HepG2 (cell line): ENCODE results near the gene SLC39A3. TPM values are rescaled to one million over a fixed set of nuclear protein-coding genes. Genes with fewer than 3 reads are reported as not detected.

Experiments used
- ATAC-seq: fragments of 200-7000 bp; cut with Tn5 transposase; 3 replicates; pipeline ENCODE4 v1.9.1; 2020; ENCODE audit warnings: mild to moderate bottlenecking, moderate library complexity
- BruUV-seq: library from RNA; stranded (reverse); fragments of 400-500 nt; replicated peaks from 2 replicates; lab custom pipeline; 2021; lab: Mats Ljungman, UMichigan
- CTCF ChIA-PET: fragments of 300-600 bp; formaldehyde crosslinking; extraction: SDS; loops from one replicate; lab custom pipeline; 2021; ENCODE audit warnings: low total read pairs, inconsistent platforms, low intra/inter-chr PET ratio; lab: Yijun Ruan, JAX
- POLR2A ChIA-PET: fragments of 350-600 bp; sonication (Branson Sonifier 250); formaldehyde crosslinking; loops from one replicate; lab custom pipeline; 2020; ENCODE audit warnings: antibody characterized with exemption, inconsistent platforms; lab: Yijun Ruan, JAX
- DNase-seq: peaks from one replicate; pipeline ENCODE4 v3.0.0-alpha.2; 2015; ENCODE audit warnings: low spot score
- FAIRE-seq: peaks from 3 replicates; lab custom pipeline; 2011; peaks lifted over from hg19 to GRCh38; lab: Jason Lieb, UNC
- H2AFZ ChIP-seq: one replicate; pipeline ENCODE4 v1.6.1; 2011; ENCODE audit warnings: low read length, inconsistent platforms
- H3K27ac ChIP-seq: fragments of 300-600 bp; 3 replicates; pipeline ENCODE4 v1.8.0; 2011; ENCODE audit warnings: mixed run types, mild to moderate bottlenecking, mixed read lengths, low read length, inconsistent platforms; ENCODE audit not compliant: insufficient read depth; ENCODE audit errors: extremely low read length
- H3K27me3 ChIP-seq, 2 experiments: fragments of 200-600 bp in 1 of 2; 2 replicates in 1 of 2; 3 replicates in 1 of 2; pipeline versions ENCODE4 v1.6.0 to v1.8.0; 2011; ENCODE audit warnings: low read length in 2 of 2, mild to moderate bottlenecking in 2 of 2, moderate library complexity in 2 of 2, inconsistent platforms in 1 of 2; ENCODE audit not compliant: insufficient read depth in 2 of 2, control insufficient read depth in 1 of 2
- H3K36me3 ChIP-seq, 2 experiments: fragments of 200-600 bp in 1 of 2; replicated peaks in 1 of 2; 2 replicates in 1 of 2; 3 replicates in 1 of 2; pipeline versions ENCODE4 v1.5.1 to v1.8.0; 2011; ENCODE audit warnings: low read length in 2 of 2, inconsistent platforms in 1 of 2; ENCODE audit not compliant: insufficient read depth in 2 of 2, control insufficient read depth in 1 of 2
- H3K4me1 ChIP-seq: 2 replicates; pipeline ENCODE4 v1.5.1; 2012; ENCODE audit warnings: low read length, inconsistent platforms; ENCODE audit not compliant: insufficient read depth
- H3K4me2 ChIP-seq: 2 replicates; pipeline ENCODE4 v1.6.0; 2011; ENCODE audit warnings: low read depth, low read length, inconsistent platforms
- H3K4me3 ChIP-seq, 3 experiments: fragments of 200-600 bp in 1 of 3; sonication (generic), shearing (Covaris generic) in 1 of 3; replicated peaks in 1 of 3; 2 replicates each; pipeline ENCODE4 v1.5.1; 2011 to 2016; ENCODE audit warnings: low read length in 3 of 3, inconsistent platforms in 2 of 3, low read depth in 2 of 3, mild to moderate bottlenecking in 2 of 3, control low read depth in 1 of 3, mixed read lengths in 1 of 3; ENCODE audit not compliant: insufficient read depth in 1 of 3
- H3K79me2 ChIP-seq: one replicate; pipeline ENCODE4 v1.6.1; 2011; ENCODE audit warnings: low read length, inconsistent platforms; ENCODE audit not compliant: insufficient read depth
- H3K9ac ChIP-seq: 2 replicates; pipeline ENCODE4 v1.6.0; 2011; ENCODE audit warnings: mild to moderate bottlenecking, low read depth, low read length, inconsistent platforms; ENCODE audit not compliant: insufficient read depth
- H3K9me3 ChIP-seq: 2 replicates; pipeline ENCODE4 v1.5.1; 2012; ENCODE audit warnings: mild to moderate bottlenecking, low read length
- H4K20me1 ChIP-seq: 2 replicates; pipeline ENCODE4 v1.6.0; 2011; ENCODE audit warnings: inconsistent platforms, mild to moderate bottlenecking, low read length, moderate library complexity; ENCODE audit not compliant: insufficient read depth
- BCL3 ChIP-seq: sonication (generic); formaldehyde crosslinking; IDR thresholded peaks from 2 replicates; pipeline ENCODE4 v1.5.1; 2020; ENCODE audit warnings: mild to moderate bottlenecking, missing genetic modification reagents, moderate library complexity
- ZFP36 ChIP-seq: fragments of 150-350 bp; IDR thresholded peaks from 2 replicates; pipeline ENCODE4 v1.6.1; 2018; ENCODE audit warnings: borderline replicate concordance, low read length, low read depth; ENCODE audit not compliant: partially characterized antibody
- ZFY ChIP-seq: sonication (generic); formaldehyde crosslinking; IDR thresholded peaks from 2 replicates; pipeline ENCODE4 v1.4.0; 2020; ENCODE audit warnings: missing genetic modification reagents
- ZNF530 ChIP-seq: sonication (generic); formaldehyde crosslinking; IDR thresholded peaks from 2 replicates; pipeline ENCODE4 v1.5.0; 2020; ENCODE audit warnings: low read depth, mild to moderate bottlenecking, missing genetic modification reagents
- ZNF580 ChIP-seq: IDR thresholded peaks from 2 replicates; pipeline ENCODE4 v1.6.1; 2016; ENCODE audit warnings: low read depth, borderline replicate concordance
- ZNF883 ChIP-seq: sonication (generic); formaldehyde crosslinking; IDR thresholded peaks from 2 replicates; pipeline ENCODE4 v1.5.1; 2020; ENCODE audit warnings: mild to moderate bottlenecking, missing genetic modification reagents; ENCODE audit errors: not compliant biosample characterization
- WGBS: methylation state at CpG from one replicate; pipeline ENCODE4 v1.1.6; 2017; ENCODE audit warnings: low lambda C conversion rate; 5-methylcytosine and 5-hydroxymethylcytosine counted together
- in situ Hi-C: cut with HindIII; loops from 2 replicates; pipeline ENCODE4 v1.10.0; 2017; ENCODE audit warnings: low pct_unique_long_range_greater_than_20kb; ENCODE audit not compliant: extremely low pct_ligation_motif_present
- intact Hi-C: fragments of 100-400 bp; cut with micrococcal nuclease; formaldehyde crosslinking; loops from one replicate; pipeline ENCODE4 v1.10.0; 2022; ENCODE audit not compliant: unreplicated experiment
- polyA plus RNA-seq, 8 experiments: library from polyadenylated mRNA; depleted of rRNA in 3 of 8; stranded (reverse) in 7 of 8; unstranded in 1 of 8; fragments of >200 nt; fragmentation: Illumina TruSeq in 4 of 8; extraction: Trizol in 4 of 8; gene quantifications; 2 replicates each; pipeline versions ENCODE4 v1.2.1 to v1.2.3, GENCODE V29; 2011 to 2016; ENCODE audit warnings: low read depth in 4 of 8, missing spikeins in 1 of 8, mixed read lengths in 1 of 8; ENCODE audit not compliant: insufficient read depth in 1 of 8
- total RNA-seq, 5 experiments: library from RNA; depleted of rRNA; stranded (reverse); fragments of >200 nt; fragmentation: Illumina TruSeq; extraction: Trizol; gene quantifications; 2 replicates each; pipeline ENCODE4 v1.2.3, GENCODE V29; 2016; ENCODE audit warnings: low read depth in 1 of 5
- TF ChIP-seq, protein P1 (sequence below): sonication (generic); formaldehyde crosslinking; conservative IDR thresholded peaks from 2 replicates; pipeline ENCODE4 v1.8.0; 2022; ENCODE audit warnings: mild to moderate bottlenecking, moderate library complexity, missing genetic modification reagents
- TF ChIP-seq, protein P2 (sequence below): sonication (generic); formaldehyde crosslinking; IDR thresholded peaks from 2 replicates; pipeline ENCODE4 v1.4.0; 2020; ENCODE audit warnings: missing genetic modification reagents, borderline replicate concordance
- TF ChIP-seq, protein P3 (sequence below): sonication (generic); formaldehyde crosslinking; IDR thresholded peaks from 2 replicates; pipeline ENCODE4 v1.4.0; 2020; ENCODE audit warnings: mild to moderate bottlenecking, missing genetic modification reagents, borderline replicate concordance

SLC39A3 gene
- total and polyA plus RNA-seq, 2 of the 13 experiments (the other 11 are each of a cell fraction or from before 2014, with no cell fraction given) = 33.6 to 41.6 TPM

- CTCF ChIA-PET = no interaction called here
- no peak overlapping the region for H3K4me3 ChIP-seq
- POLR2A ChIA-PET = no interaction called here
- FAIRE-seq = no peak
- no peaks in the 10 kb centered on the region for H3K4me1 ChIP-seq
- no peaks in the 10 kb centered on the region for H3K9me3 ChIP-seq
- no peak overlapping the region for H3K27ac ChIP-seq
- ATAC-seq = no peak
- TF ChIP-seq ZNF580 (CRISPR knock-in tag) (no peak), BCL3 (CRISPR knock-in tag) (no peak), ZFP36 (no peak), ZNF530 (CRISPR knock-in tag) (no peak), ZNF883 (CRISPR knock-in tag) (no peak), ZFY (no peak)
- TF ChIP-seq, protein P1, sequence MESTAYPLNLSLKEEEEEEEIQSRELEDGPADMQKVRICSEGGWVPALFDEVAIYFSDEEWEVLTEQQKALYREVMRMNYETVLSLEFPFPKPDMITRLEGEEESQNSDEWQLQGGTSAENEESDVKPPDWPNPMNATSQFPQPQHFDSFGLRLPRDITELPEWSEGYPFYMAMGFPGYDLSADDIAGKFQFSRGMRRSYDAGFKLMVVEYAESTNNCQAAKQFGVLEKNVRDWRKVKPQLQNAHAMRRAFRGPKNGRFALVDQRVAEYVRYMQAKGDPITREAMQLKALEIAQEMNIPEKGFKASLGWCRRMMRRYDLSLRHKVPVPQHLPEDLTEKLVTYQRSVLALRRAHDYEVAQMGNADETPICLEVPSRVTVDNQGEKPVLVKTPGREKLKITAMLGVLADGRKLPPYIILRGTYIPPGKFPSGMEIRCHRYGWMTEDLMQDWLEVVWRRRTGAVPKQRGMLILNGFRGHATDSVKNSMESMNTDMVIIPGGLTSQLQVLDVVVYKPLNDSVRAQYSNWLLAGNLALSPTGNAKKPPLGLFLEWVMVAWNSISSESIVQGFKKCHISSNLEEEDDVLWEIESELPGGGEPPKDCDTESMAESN (CRISPR knock-in tag) = no peak
- TF ChIP-seq, protein P2, sequence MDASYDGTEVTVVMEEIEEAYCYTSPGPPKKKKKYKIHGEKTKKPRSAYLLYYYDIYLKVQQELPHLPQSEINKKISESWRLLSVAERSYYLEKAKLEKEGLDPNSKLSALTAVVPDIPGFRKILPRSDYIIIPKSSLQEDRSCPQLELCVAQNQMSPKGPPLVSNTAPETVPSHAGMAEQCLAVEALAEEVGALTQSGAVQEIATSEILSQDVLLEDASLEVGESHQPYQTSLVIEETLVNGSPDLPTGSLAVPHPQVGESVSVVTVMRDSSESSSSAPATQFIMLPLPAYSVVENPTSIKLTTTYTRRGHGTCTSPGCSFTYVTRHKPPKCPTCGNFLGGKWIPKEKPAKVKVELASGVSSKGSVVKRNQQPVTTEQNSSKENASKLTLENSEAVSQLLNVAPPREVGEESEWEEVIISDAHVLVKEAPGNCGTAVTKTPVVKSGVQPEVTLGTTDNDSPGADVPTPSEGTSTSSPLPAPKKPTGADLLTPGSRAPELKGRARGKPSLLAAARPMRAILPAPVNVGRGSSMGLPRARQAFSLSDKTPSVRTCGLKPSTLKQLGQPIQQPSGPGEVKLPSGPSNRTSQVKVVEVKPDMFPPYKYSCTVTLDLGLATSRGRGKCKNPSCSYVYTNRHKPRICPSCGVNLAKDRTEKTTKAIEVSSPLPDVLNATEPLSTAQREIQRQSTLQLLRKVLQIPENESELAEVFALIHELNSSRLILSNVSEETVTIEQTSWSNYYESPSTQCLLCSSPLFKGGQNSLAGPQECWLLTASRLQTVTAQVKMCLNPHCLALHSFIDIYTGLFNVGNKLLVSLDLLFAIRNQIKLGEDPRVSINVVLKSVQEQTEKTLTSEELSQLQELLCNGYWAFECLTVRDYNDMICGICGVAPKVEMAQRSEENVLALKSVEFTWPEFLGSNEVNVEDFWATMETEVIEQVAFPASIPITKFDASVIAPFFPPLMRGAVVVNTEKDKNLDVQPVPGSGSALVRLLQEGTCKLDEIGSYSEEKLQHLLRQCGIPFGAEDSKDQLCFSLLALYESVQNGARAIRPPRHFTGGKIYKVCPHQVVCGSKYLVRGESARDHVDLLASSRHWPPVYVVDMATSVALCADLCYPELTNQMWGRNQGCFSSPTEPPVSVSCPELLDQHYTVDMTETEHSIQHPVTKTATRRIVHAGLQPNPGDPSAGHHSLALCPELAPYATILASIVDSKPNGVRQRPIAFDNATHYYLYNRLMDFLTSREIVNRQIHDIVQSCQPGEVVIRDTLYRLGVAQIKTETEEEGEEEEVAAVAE (CRISPR knock-in tag) = no peak
- TF ChIP-seq, protein P3, sequence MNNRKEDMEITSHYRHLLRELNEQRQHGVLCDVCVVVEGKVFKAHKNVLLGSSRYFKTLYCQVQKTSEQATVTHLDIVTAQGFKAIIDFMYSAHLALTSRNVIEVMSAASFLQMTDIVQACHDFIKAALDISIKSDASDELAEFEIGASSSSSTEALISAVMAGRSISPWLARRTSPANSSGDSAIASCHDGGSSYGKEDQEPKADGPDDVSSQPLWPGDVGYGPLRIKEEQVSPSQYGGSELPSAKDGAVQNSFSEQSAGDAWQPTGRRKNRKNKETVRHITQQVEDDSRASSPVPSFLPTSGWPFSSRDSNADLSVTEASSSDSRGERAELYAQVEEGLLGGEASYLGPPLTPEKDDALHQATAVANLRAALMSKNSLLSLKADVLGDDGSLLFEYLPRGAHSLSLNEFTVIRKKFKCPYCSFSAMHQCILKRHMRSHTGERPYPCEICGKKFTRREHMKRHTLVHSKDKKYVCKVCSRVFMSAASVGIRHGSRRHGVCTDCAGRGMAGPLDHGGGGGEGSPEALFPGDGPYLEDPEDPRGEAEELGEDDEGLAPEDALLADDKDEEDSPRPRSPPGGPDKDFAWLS (CRISPR knock-in tag) = no peak
- WGBS = 92% methylated on average over 9 of the region's 23 CpGs
- no peak for DNase-seq
- in situ Hi-C loops = no loop called here
- H2AFZ ChIP-seq = no peak overlapping the region
- H3K27me3 ChIP-seq = no peaks in the 10 kb centered on the region
- H3K79me2 ChIP-seq = no peaks in the 10 kb centered on the region
- H3K36me3 ChIP-seq = peaks cover 35 to 75% of the 10 kb centered on the region in 2 experiments; a peak in 4 of 5 replicates
- no peaks in the 10 kb centered on the region for H4K20me1 ChIP-seq
- intact Hi-C loops = no loop called here
- no peak overlapping the region for H3K9ac ChIP-seq
- no peak overlapping the region for H3K4me2 ChIP-seq
- BruUV-seq = no TSS peak
These were observed 23.1 kb upstream of the SLC39A3 start for GRCh38 chr19:2762783-2763496.
